Stimulated activated CD4-positive, alpha-beta T cell treated with anti-CD3 and anti-CD28 coated beads, Interleukin-15, amount 100 ng/mL, for 48 hours (primary cell): ENCODE measurements around the gene ABHD8.

ENCODE experiments used
- DNase-seq, 2 donors: peaks; one replicate each; pipeline ENCODE4 v3.0.0-alpha.2; 2020; ENCODE audit warnings: low read depth in 2 of 2

ABHD8 gene

DNA sequence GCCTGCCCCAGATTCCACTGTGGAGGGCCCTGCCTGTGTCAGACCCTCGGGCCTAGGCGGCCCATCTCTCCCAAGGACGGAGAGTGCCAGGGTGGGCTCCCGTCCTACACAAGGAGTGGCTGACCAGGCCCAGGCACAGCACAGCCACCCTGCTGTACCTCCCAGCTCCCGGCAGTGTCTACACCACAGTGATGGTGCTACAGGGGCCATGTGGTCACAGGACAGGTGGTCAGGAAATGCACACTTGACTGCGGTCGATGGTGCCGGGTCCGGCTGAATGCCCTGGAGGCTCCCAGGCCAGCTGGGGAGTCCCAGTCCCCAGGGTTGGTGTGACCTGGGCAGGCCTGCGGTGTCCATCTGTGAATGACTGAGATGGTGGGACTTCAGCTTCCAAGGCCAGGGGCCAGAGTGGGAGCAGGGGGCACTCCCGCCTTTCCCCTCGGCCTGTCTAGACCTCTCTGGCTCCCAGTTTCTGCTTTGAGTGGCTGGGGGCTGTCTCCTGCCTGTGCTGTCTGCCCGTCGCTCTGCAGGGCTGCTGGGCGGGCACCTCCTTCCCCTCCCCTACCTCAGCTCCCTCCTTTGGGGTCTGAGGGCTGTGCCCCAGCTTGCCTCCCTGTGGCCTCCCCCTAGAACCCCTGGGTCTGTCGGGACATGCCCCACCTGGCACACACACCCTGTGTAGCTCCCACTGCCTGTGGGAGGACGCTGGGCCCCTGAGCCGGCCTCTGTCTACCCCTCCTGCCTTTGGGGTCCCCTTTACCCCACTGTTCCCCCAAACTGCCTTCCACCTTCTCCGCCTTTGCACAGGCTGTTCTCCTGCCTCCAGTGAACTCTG lies 18.6 kb upstream of the ABHD8 start:
- DNase-seq: no peak

DNA sequence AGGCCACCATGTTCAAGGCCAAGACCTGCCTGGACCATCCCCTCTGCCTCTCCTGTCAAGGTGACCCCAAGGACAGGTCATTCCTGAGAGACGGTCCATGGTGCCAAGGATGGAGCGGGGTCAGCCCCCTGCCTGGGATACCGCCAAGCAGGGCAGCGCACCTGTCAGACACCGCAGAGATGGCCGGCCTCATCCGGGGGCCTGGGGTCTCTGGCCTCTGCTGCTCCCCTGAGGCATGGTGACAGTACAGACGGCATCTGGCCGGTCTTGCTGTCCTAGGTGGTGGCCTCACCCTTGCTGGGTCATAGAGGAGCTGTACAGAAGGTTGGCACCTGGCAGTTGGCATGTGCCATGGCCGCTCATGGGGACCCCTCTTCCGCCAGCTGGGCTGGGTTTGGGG lies 17.2 kb upstream of the ABHD8 start:
- no peak for DNase-seq

DNA sequence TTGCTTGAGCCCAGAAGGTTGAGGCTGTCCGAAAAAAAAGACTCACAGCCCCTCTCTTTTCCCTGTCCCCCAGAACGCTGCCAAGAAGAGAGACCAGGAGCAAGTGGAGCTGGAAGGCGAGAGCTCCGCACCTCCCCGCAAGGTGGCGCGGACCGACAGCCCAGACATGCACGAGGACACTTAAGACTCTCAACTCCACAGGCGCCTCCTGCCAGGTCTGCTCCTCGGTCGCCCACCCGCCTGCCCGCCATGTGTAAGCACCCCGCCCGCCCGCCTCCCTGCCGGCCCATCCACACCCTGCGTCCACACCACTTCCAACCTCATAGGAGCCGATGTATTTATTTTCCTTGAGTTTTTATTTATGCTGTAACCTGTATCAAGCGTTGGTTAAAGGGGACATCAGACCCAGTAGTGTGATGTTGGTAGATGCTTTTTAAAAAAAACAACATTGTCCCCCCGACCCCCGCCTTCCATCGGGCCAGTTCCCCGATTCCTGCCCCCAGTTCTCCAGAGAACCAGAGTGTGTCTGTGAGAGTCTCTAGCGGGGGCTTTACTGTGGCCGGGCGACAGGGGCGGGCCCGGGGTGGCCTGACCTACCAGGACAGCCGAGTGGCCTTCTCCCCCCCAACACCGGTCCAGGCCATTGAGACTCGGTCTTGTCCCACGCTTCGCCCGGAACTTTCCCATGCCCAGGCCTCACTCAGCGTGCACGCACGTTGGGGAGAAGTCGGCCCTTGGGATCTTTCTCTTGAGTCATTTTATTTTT lies 16.4 kb upstream of the ABHD8 start:
- no peak for DNase-seq

DNA sequence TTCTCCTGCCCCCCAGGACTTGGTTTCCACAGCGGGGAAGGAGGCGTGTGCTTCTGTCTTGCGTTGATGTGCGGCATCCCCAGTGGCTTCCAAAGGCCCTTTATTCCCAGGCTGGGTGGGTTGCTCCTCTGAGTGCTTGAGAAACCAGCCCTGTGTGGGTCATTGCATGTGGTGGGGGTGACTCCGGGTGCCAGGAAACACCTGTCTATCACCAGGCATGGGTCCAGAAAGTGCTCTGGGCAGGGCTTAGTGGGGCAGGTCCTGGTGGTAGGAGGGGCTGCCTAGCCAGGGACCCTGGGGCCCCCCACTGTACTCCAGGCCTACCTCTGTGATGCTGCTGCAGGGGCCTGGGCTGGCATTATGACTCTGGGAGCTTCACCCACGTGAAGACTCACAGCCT lies 15.7 kb upstream of the ABHD8 start:
- no peak for DNase-seq

DNA sequence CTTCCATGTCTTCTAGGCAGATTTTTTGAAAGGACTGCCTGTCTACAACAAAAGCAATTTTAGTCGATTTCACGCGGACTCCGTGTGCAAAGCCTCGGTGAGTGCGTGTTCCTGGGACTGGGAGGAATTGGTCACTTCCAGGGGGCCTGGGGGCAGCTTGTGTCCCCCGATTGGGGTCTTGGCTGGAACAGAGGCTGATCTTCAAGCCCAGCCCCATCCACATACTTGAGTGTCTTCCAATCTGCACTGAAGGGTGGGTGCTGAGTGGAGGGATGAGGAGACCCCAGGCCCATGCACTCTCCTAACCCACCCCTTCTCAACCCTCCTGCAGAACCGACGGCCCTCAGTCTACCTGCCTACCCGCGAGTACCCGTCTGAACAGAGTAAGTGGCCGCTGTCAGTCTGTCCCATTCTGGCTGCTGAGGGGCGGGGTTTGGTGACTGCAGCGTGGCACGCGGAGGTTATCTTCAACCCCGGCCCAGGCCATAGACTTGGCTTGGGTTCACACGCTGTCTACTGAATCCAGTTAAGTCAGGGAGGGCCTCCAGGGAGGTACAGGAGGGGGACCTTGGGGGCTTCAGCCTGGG lies 10.9 kb upstream of the ABHD8 start:
- no peak for DNase-seq

DNA sequence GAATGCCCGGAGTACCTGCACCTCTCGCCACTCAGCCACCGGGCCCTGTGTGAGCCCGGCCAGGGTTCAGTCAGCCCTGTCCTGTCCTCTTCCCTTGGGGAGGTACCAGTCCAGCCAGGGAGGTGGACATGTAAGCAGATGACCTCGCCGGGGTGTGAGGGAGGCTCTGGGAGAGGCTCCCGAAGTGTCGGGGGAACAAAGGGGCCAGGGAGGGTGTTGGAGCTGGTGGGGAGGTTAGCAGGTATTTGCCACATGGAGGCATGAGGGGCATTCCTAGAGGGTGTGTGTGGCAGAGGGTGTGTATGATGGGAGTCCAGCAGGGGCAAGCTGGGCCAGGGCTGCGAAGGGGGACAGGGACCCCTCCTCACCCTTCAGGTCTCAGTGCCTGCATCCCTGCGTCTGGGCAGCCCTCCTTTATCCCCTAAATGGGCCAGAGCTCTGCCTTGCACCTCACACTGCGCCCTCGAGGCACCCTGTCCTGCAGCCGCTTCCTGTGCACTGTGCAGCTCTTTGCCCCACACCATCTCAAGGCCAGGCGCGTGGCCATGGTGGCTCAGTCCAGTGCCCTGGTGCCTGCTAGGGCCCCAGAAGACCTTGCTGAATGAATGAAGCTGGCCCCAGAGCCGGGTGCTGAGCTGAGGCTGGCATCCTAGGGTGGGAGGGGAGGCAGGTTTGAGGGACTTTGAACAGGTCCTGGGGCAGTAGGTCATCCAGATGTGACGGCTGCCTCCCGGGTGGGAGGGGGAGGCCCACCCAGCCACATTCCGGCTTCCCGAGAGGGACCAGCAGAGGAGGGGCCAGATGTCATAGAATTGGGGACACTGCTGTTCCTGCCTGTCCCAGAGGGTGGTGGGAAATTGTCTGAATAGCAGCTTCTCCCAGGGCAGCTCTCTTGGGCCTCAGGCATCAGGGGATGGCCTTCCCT lies 9.2 kb upstream of the ABHD8 start:
- no peak for DNase-seq

DNA sequence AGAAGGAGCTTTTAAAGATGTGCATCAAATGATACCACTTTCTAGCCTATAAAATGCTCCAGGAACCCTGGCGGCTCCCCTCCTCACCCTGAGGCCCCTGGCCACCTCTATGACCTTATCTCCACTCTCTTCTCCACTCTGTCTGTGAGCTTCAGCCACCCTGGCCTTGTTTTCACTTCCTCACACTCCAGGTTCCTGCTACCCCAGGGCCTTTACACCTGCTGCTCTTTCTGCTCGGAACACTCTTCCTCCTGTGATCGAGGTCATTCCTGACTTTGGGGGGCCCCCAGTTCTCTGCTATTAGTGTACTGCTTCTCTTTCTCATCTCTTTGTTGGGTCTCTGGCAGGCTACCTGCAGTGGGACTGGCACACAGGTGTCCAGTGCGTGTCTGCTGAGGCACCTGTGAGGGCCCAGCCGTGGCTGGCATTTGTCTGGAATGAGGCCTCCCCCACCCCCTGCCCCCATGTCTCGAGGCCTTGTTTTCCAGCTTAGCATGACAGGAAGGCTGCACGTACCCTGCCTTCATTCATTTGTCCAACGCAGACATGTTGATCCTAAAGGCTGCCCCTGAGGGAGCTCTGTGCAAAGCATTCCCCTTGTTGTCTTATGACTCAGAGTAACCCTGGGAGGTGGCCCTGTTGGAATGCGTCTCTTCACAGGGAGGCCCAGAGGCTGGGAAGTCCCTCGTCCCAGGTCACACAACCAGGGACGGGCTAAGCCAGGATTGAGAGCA lies 8.4 kb upstream of the ABHD8 start:
- DNase-seq: no peak

DNA sequence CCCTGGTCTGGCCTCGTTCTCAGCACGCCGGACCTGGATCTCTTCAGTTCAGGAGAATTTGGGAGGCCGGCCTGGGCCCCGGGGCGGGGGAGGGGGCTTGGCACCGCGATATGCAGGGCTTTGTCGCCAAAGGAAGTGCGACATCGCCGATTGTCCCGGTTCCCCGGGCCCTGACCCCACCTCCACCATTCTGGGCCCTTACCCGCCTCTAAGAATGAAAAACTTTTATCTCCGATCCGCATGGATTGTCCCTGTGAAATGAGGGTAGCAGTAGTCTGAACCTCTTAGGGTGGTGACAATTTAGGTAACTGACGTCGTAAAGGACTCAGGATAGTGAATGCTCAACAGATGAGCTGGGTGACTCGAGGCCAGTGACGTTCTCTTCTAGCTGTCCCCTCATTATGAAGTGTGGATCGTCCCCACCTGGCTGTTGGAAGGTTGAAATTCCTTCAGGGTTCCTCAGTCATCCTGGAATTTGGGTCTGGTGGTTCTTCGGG lies 6.8 kb upstream of the ABHD8 start:
- no peak for DNase-seq

DNA sequence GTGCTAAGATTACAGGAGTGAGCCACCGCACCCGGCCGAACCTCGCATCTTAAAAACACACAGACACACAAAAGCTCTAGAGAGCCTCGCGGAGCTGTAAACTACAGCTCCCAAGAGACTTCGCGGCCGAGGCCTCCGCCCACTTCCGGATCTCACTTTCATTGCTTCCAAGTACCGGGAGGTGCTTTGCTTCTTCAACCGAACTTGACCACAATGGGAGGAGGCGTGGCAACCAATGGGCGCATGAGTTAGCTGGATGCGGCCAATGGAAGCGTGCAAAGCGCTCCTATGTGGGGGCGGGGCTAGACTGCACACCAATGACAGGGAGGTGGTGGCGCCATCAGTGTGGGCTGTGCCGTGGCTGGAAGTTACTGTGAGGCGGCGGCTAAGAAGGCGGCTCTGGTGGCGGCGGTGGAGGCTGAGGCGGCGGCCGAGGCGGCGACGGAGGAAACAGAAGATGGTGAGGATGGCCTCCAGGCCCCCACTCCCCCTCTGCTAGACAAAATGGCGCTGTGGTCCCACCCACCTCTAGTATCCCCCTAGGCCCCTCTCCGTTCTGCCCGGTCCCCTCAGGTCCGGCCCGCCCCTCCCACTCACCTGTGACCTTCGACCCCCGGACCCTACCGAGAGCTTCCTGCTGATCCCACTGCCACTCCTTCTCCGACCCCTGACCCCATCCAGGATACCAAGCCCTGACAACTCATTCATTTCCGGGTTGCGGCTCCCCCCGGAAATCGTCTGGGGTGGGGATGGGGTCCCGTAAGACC lies 6.2 kb upstream of the ABHD8 start, which contains the start of gene DDA1:
Gene DDA1 (plus strand): TSS at position 366 of the 767 bp plus-strand sequence. CDS start 92 bp downstream, at position 458.
- DNase-seq: peak; percentile 99

DNA sequence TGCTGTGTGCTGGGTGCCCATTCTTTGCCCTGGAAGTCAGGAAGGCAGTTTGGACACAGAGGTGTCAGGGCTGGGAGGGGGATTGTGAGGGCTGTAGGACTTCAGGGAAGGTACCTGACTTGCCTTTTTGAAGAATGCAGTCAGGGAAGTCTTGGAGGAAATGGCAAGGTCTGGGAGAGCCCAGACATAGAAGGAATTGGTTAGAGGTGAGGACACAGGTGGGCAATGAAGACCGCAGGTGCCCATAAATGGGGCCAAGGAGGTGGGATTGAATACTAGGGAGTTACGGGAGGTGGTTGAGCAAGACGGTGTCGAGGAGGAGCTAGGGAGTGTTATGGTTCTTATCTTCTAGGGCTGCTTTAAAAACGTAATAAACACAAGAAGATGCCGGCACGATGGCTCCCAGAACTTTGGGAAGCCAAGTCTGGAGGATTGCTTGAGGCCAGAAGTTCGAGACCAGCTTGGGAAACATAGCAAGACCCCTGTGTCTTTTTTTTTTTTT lies 4.7 kb upstream of the ABHD8 start:
- DNase-seq: no peak

DNA sequence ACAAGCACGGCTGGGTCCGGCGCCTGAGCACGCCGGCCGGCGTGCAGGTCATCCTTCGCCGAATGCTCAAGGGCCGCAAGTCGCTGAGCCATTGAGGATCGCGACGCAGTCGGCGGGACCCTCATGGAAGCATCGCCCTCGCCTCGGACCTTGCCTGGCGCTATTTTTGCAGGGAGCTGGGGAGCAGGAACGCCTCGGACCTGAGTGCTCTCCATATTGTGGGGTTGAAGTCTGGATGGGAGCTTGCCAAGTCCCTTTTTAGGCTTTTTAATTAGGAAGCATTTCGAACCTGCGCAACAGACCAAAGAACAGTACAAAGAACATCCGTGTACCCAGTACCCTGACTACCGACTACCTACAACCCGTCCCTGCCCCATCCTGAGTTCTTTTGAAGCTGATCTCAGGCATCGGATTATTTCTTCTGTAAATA lies 3.1 kb upstream of the ABHD8 start:
- no peak for DNase-seq

DNA sequence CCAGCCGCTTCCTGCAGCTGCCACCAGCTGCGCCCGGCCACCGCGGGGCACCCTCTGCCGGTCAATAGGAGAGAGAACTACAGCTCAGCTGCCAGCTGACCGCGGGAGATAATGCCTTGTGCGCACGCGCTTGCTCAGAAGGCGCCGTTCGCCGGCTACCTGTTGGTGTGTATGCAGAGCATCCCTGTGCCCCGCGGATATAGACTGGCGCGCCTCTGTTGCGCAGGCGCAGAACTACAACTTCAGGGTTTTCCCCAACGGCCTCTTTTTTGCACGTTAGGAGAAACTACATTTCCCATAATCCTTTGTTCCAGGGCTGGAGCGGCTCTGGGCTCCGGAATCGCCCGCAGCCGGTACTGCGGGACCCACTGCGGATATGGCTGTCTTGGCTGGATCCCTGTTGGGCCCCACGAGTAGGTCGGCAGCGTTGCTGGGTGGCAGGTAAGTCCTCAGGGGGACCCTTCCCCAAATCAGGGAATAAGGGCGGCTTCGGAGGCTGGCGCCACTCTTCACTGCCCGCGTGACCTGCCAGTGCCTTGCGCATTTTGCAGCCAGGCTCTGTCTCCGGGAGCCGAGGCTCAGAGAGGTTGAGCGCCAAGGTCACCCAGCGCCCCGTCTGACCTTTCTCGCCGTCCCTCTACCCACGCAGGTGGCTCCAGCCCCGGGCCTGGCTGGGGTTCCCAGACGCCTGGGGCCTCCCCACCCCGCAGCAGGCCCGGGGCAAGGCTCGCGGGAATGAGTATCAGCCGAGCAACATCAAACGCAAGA lies 2.5 kb upstream of the ABHD8 start, which contains the start of gene MRPL34:
Gene MRPL34 (plus strand): TSS at position 356 of the 768 bp plus-strand sequence. CDS start 21 bp downstream, at position 377.
- peak; percentile 91 to 97 for DNase-seq

DNA sequence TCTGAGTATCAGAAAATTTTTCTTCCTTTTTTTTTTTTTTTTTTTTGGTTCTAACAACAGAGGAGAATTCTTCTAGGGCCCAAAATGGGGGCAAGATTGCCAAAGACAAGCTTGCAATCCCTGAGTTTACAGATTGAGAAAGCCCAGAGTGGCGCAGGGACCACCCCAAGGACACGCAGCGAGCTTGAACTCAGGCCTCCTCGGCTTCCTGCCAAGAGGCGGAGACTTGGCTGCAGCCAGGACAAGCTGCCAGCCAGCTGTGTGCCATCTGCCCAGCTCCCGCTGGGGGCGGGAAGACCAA lies 1.9 kb upstream of the ABHD8 start:
- no peak for DNase-seq

DNA sequence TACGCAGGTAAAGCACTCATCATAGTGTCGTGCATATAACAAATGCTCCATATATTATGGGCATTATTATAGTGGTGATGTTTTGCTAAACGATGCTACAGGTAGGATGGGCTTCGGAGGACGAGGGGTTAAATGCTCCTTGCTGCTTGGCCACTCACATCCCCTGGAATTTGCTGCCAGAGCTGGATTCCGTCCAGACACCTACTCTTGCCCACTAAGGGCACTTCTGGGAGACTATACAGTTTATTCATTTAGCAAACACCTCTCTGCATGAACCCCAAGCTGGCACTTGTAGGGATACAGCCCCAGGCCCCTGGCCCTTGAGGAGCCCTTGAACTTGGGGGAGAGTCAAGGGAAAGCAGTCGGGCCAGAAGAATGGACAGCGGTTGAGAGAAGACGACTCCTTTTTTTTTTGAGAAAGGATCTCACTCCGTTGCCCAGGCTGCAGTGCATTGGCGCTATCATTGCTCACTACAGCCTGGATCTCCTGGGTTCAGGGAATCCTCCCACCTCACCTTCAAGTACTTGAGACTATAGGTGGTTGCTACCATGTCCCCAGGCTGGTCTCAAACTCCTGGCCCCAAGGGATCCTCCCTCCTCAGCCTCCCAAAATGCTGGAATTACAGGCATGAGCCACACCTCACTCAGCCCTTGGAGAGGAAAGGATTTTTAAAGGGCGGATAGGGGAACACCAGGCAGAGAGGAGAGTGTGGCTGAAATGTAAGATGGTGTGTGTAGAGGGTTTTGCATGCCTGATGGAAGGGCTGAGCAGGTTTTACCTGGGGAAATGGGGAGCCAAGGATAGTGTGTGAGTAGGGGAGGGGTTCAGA lies 1.4 kb upstream of the ABHD8 start:
- DNase-seq: no peak

DNA sequence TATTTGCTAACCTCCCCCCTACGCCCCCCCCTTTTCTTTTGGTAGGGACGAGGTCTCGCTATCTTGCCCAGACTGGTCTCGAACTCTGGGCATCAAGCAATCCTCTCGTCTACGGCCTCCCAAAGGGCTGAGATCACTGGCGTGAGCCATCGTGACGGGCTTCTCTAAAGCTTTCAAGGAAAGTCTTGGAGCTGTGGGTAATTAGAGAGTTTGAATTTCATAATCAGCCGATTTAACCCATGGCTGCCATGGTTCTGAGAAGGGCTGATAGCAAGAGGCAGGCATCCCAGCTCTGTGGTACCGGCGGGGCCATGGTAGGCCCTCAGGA lies 679 bp upstream of the ABHD8 start:
- no peak for DNase-seq

DNA sequence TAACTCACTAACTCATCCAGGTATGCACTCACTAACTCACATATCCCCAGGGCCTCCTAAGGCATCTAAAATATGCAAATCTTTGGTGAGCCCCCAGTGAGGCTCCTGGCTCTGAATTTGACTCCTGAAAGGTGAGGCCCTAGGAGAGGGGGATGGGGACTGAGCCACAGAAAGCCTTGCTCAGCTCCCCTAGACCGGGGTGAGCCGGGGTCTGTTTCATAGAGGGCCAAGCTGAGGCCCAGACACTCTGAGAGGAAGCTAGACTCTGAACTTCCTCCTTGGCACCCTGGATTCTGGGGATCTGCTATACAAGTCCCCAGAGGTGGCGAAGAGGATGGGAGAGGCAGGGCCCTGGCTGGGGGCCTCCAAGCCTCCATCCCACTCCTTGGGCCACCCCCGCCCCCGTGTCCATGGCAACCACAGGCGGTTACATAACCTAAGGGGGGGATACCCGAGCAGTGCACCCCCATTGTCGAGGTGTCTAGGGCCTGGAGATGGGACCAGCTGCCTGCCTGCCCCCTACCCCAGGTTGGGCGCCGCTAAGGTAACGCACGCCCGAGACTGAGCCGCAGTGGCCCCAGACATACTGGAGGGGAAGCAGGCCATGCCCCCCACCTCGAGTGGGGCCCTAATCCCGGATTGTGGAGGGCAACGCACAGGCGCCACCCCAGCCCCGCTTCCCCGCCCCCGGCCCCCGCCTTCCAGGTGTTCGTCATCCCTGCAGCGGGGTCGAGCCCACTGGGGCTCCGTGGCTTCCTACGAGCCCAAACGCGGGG lies 646 bp downstream of the ABHD8 start:
- no peak for DNase-seq

DNA sequence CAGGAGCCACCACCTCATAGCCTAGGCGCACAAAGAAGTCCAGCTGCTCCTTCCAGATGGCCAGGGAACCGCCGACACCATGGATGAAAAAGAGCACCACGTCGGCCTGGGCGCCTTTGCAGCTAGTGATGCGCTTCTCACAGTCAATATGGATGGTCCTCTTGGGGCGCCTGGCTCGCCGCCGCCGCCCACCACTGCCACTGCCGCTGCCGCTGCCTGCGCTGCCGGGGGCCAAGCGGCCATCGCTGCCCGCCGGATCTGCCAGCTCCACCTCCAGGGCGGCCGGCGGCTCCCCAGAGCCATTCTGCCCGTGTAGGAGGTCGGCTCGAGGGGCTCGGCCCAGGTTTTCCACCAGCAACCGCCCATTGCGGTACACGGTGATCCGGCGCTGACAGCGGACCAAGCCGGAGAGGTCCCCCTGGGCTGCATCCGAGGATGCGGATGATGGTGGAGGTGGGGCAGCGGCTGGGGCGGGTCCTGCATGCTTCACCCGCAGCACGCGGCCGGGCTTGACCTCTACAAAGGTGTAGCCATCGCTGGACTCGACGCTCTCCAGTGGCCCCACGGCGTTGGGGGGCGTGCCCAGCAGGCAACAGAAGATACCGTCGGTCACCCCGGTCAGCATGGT lies 2.1 kb downstream of the ABHD8 start:
- DNase-seq: no peak
